HepG2 (cell line): ENCODE data around the gene ZC3H15. TPM values are rescaled to one million over a fixed set of nuclear protein-coding genes. Genes with fewer than 3 reads are reported as not detected.

Source experiments
- CBX1 ChIP-seq: IDR thresholded peaks from one replicate; pipeline ENCODE4 v1.6.1; 2016; ENCODE audit warnings: antibody characterized with exemption, low read depth
- ELF1 ChIP-seq: sonication (generic); formaldehyde crosslinking; IDR thresholded peaks from 2 replicates; pipeline ENCODE4 v1.4.0; 2020; ENCODE audit warnings: missing genetic modification reagents
- MTF1 ChIP-seq: sonication (generic); formaldehyde crosslinking; IDR thresholded peaks from 2 replicates; pipeline ENCODE4 v1.5.0; 2020; ENCODE audit warnings: missing genetic modification reagents
- NFKBIZ ChIP-seq: IDR thresholded peaks from 2 replicates; pipeline ENCODE4 v1.6.1; 2018; ENCODE audit warnings: missing genetic modification reagents, missing compliant biosample characterization
- ZEB1 ChIP-seq: IDR thresholded peaks from 2 replicates; pipeline ENCODE4 v1.6.1; 2012; ENCODE audit warnings: mild to moderate bottlenecking, low read depth, inconsistent platforms; ENCODE audit not compliant: insufficient replicate concordance
- ZMYM2 ChIP-seq: sonication (generic); formaldehyde crosslinking; IDR thresholded peaks from 2 replicates; pipeline ENCODE4 v1.8.0; 2022; ENCODE audit warnings: mild to moderate bottlenecking, missing genetic modification reagents
- ZNF326 ChIP-seq: sonication (generic); formaldehyde crosslinking; IDR thresholded peaks from 2 replicates; pipeline ENCODE4 v1.4.0; 2020; ENCODE audit warnings: missing genetic modification reagents, borderline replicate concordance
- ZNF354B ChIP-seq: sonication (generic); formaldehyde crosslinking; IDR thresholded peaks from 2 replicates; pipeline ENCODE4 v1.8.0; 2022; ENCODE audit warnings: mild to moderate bottlenecking, missing genetic modification reagents
- ZNF430 ChIP-seq: sonication (generic); formaldehyde crosslinking; IDR thresholded peaks from 2 replicates; pipeline ENCODE4 v1.9.0; 2021; ENCODE audit warnings: mild to moderate bottlenecking, missing genetic modification reagents
- ZNF670 ChIP-seq: sonication (generic); formaldehyde crosslinking; IDR thresholded peaks from 2 replicates; pipeline ENCODE4 v1.8.0; 2022; ENCODE audit warnings: mild to moderate bottlenecking, missing genetic modification reagents, borderline replicate concordance
- ZNF773 ChIP-seq: sonication (generic); formaldehyde crosslinking; IDR thresholded peaks from 2 replicates; pipeline ENCODE4 v1.4.0; 2020; ENCODE audit warnings: missing genetic modification reagents, borderline replicate concordance
- polyA plus RNA-seq, 8 experiments: library from polyadenylated mRNA; depleted of rRNA in 3 of 8; stranded (reverse) in 7 of 8; unstranded in 1 of 8; fragments of >200 nt; fragmentation: Illumina TruSeq in 4 of 8; extraction: Trizol in 4 of 8; gene quantifications; 2 replicates each; pipeline versions ENCODE4 v1.2.1 to v1.2.3, GENCODE V29; 2011 to 2016; ENCODE audit warnings: low read depth in 4 of 8, missing spikeins in 1 of 8, mixed read lengths in 1 of 8; ENCODE audit not compliant: insufficient read depth in 1 of 8
- total RNA-seq, 5 experiments: library from RNA; depleted of rRNA; stranded (reverse); fragments of >200 nt; fragmentation: Illumina TruSeq; extraction: Trizol; gene quantifications; 2 replicates each; pipeline ENCODE4 v1.2.3, GENCODE V29; 2016; ENCODE audit warnings: low read depth in 1 of 5
- TF ChIP-seq, protein P1 (sequence below): IDR thresholded peaks from 2 replicates; pipeline ENCODE4 v1.6.1; 2016; ENCODE audit warnings: low read depth
- TF ChIP-seq, protein P2 (sequence below), 2 experiments: IDR thresholded peaks; 2 replicates each; pipeline ENCODE4 v1.6.1; 2011 to 2012; ENCODE audit warnings: low read length in 2 of 2, borderline replicate concordance in 1 of 2, low read depth in 1 of 2, mild to moderate bottlenecking in 1 of 2, moderate library complexity in 1 of 2
- TF ChIP-seq, protein P3 (sequence below): sonication (generic); formaldehyde crosslinking; IDR thresholded peaks from 2 replicates; pipeline ENCODE4 v1.4.0; 2020; ENCODE audit warnings: low read depth, mild to moderate bottlenecking, missing genetic modification reagents
- TF ChIP-seq, protein P4 (sequence below): sonication (generic); formaldehyde crosslinking; IDR thresholded peaks from 2 replicates; pipeline ENCODE4 v1.5.0; 2020; ENCODE audit warnings: mild to moderate bottlenecking, missing genetic modification reagents, borderline replicate concordance
- TF ChIP-seq, protein P5 (sequence below): IDR thresholded peaks from 2 replicates; pipeline ENCODE4 v1.6.1; 2018; ENCODE audit warnings: missing genetic modification reagents, mild to moderate bottlenecking, missing compliant biosample characterization
- TF ChIP-seq, protein P6 (sequence below): sonication (generic); formaldehyde crosslinking; IDR thresholded peaks from 2 replicates; pipeline ENCODE4 v1.4.0; 2020; ENCODE audit warnings: missing genetic modification reagents

ZC3H15 gene
- total and polyA plus RNA-seq, 2 of the 13 experiments (the other 11 are each of a cell fraction or from before 2014, with no cell fraction given) = 84.6 to 168 TPM

DNA sequence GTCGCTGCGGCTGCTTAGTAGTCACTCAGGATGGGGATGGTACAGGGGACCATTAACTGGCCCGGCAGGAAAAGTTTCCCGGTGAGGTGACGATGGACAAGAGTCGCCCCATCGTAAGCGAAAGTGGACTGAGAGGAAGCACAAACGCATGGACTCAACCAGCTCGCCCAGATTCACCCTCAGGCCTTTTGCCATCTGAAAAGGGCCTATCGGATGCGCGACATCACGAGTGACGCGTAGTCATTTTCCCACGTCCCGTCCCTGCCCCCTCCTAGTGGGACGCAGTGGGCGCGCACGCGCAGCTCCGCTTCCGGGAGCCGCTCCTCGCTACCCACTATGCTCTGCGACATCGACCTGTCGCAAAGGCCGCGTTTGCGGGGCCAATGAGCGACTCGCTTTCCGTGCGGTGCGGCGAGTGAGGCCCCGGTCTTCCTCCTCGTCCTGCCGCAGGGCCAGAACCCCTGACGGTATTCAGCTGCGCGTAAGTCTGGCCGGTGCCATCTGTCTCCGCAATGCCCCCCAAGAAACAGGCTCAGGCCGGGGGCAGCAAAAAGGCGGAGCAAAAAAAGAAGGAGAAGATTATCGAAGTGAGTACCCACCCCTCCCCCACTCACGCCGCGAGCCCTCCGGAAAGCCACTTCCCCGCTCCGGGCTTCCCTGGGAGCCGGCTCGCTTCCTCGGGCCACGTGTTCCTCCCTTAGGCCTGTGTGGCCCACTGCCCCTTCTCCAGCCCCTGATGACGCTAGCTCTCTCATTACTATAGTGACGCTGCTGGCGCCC lies at the start of gene ZC3H15 (continued):
- TF ChIP-seq MTF1 = 0 out of 2 replicates have a peak, but pooled peaks have one; percentile 74
- peak; percentile 19 for TF ChIP-seq NFKBIZ (CRISPR knock-in tag)
- TF ChIP-seq, protein P1, sequence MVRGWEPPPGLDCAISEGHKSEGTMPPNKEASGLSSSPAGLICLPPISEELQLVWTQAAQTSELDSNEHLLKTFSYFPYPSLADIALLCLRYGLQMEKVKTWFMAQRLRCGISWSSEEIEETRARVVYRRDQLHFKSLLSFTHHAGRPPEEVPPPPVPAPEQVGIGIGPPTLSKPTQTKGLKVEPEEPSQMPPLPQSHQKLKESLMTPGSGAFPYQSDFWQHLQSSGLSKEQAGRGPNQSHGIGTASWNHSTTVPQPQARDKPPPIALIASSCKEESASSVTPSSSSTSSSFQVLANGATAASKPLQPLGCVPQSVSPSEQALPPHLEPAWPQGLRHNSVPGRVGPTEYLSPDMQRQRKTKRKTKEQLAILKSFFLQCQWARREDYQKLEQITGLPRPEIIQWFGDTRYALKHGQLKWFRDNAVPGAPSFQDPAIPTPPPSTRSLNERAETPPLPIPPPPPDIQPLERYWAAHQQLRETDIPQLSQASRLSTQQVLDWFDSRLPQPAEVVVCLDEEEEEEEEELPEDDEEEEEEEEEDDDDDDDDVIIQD (CRISPR knock-in tag) = peak; percentile 96
- peak; percentile 99 for TF ChIP-seq ELF1
- no peak for TF ChIP-seq ZNF326 (CRISPR knock-in tag)
- TF ChIP-seq ZNF670 (CRISPR knock-in tag) = peak; percentile 98
- TF ChIP-seq ZEB1 = no peak
- TF ChIP-seq, protein P2, sequence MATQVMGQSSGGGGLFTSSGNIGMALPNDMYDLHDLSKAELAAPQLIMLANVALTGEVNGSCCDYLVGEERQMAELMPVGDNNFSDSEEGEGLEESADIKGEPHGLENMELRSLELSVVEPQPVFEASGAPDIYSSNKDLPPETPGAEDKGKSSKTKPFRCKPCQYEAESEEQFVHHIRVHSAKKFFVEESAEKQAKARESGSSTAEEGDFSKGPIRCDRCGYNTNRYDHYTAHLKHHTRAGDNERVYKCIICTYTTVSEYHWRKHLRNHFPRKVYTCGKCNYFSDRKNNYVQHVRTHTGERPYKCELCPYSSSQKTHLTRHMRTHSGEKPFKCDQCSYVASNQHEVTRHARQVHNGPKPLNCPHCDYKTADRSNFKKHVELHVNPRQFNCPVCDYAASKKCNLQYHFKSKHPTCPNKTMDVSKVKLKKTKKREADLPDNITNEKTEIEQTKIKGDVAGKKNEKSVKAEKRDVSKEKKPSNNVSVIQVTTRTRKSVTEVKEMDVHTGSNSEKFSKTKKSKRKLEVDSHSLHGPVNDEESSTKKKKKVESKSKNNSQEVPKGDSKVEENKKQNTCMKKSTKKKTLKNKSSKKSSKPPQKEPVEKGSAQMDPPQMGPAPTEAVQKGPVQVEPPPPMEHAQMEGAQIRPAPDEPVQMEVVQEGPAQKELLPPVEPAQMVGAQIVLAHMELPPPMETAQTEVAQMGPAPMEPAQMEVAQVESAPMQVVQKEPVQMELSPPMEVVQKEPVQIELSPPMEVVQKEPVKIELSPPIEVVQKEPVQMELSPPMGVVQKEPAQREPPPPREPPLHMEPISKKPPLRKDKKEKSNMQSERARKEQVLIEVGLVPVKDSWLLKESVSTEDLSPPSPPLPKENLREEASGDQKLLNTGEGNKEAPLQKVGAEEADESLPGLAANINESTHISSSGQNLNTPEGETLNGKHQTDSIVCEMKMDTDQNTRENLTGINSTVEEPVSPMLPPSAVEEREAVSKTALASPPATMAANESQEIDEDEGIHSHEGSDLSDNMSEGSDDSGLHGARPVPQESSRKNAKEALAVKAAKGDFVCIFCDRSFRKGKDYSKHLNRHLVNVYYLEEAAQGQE (IDR thresholded peaks at IDR 0.05; ENCODE audit: borderline replicate concordance in 1 of 2, low read depth in 1 of 2, low read length in 2 of 2) = peak in 1 of 2 experiments; percentile 74; a peak in 1 of 4 replicates
- TF ChIP-seq, protein P3, sequence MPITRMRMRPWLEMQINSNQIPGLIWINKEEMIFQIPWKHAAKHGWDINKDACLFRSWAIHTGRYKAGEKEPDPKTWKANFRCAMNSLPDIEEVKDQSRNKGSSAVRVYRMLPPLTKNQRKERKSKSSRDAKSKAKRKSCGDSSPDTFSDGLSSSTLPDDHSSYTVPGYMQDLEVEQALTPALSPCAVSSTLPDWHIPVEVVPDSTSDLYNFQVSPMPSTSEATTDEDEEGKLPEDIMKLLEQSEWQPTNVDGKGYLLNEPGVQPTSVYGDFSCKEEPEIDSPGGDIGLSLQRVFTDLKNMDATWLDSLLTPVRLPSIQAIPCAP (CRISPR knock-in tag) = peak; percentile 85
- TF ChIP-seq, protein P4, sequence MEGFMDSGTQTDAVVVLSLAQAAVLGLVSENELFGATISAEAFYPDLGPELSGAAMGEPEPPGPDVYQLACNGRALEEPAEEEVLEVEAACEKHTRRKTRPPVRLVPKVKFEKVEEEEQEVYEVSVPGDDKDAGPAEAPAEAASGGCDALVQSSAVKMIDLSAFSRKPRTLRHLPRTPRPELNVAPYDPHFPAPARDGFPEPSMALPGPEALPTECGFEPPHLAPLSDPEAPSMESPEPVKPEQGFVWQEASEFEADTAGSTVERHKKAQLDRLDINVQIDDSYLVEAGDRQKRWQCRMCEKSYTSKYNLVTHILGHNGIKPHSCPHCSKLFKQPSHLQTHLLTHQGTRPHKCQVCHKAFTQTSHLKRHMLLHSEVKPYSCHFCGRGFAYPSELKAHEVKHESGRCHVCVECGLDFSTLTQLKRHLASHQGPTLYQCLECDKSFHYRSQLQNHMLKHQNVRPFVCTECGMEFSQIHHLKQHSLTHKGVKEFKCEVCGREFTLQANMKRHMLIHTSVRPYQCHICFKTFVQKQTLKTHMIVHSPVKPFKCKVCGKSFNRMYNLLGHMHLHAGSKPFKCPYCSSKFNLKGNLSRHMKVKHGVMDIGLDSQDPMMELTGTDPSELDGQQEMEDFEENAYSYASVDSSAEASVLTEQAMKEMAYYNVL (CRISPR knock-in tag) = no peak; the same call in 1 of the 2 replicates
- TF ChIP-seq, protein P5, sequence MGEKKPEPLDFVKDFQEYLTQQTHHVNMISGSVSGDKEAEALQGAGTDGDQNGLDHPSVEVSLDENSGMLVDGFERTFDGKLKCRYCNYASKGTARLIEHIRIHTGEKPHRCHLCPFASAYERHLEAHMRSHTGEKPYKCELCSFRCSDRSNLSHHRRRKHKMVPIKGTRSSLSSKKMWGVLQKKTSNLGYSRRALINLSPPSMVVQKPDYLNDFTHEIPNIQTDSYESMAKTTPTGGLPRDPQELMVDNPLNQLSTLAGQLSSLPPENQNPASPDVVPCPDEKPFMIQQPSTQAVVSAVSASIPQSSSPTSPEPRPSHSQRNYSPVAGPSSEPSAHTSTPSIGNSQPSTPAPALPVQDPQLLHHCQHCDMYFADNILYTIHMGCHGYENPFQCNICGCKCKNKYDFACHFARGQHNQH = peak; percentile 86
- TF ChIP-seq, protein P6, sequence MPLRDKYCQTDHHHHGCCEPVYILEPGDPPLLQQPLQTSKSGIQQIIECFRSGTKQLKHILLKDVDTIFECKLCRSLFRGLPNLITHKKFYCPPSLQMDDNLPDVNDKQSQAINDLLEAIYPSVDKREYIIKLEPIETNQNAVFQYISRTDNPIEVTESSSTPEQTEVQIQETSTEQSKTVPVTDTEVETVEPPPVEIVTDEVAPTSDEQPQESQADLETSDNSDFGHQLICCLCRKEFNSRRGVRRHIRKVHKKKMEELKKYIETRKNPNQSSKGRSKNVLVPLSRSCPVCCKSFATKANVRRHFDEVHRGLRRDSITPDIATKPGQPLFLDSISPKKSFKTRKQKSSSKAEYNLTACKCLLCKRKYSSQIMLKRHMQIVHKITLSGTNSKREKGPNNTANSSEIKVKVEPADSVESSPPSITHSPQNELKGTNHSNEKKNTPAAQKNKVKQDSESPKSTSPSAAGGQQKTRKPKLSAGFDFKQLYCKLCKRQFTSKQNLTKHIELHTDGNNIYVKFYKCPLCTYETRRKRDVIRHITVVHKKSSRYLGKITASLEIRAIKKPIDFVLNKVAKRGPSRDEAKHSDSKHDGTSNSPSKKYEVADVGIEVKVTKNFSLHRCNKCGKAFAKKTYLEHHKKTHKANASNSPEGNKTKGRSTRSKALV (CRISPR knock-in tag) = peak; percentile 89; the same call in 1 of the 2 replicates
- TF ChIP-seq ZNF354B (CRISPR knock-in tag) = peak; percentile 88
- 0 out of 2 replicates have a peak, but pooled peaks have one; percentile 25 for TF ChIP-seq ZNF773
- peak; percentile 67; the same call in 1 of the 2 replicates for TF ChIP-seq ZMYM2 (CRISPR knock-in tag)
- TF ChIP-seq CBX1 = peak; percentile 81
- no peak; the same call in none of the 2 replicates for TF ChIP-seq ZNF430 (CRISPR knock-in tag)
